Uterus (tissue), 2 donors: ENCODE measurements around the gene ABHD15.

ENCODE experiments used
- POLR2A ChIP-seq, 2 donors: fragments of 450-650 bp; IDR thresholded peaks; one replicate each; pipeline ENCODE4 v1.6.1; 2016; ENCODE audit warnings: antibody characterized with exemption in 2 of 2, mild to moderate bottlenecking in 1 of 2, moderate library complexity in 1 of 2
- TF ChIP-seq, protein P1 (sequence below), 4 experiments: fragments of 200-600 bp in 2 of 4; fragments of 450-650 bp in 2 of 4; sonication (generic) in 2 of 4; IDR thresholded peaks; one replicate each; pipeline ENCODE4 v1.5.1; 2016 to 2019; ENCODE audit warnings: antibody characterized with exemption in 4 of 4, mild to moderate bottlenecking in 2 of 4, moderate library complexity in 1 of 4

DNA sequence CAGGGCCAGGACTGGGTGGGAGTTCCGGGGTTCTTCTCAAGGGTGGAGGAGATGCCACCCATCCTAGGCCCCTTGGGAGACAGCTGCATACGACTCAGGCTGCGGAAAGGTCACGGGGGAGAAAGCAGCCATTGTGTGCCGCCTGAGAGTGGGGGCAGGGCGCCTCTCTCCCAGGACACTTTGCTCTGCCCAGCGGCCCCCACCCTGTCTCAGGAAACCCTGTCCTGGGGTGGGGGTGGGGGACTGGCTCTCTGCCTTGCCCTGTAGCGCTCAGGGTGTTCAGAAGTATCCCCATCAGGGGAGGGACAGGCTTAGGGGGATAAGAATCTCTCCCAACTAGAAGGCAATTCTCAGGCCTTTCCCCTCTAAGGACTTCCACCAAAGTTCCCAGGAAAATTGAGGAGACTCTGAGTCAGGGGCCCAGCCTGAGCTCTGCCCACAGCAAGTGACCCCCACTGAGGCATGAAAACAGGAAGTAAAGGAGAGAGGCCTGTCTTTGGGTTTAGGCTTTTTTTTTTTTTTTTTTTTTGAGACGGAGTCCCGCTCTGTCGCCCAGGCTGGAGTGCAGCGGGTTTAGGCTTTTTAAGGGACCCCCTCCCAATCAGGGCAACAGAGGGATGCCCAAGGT is 17.7 kb upstream of the ABHD15 start:
- TF ChIP-seq, protein P1, sequence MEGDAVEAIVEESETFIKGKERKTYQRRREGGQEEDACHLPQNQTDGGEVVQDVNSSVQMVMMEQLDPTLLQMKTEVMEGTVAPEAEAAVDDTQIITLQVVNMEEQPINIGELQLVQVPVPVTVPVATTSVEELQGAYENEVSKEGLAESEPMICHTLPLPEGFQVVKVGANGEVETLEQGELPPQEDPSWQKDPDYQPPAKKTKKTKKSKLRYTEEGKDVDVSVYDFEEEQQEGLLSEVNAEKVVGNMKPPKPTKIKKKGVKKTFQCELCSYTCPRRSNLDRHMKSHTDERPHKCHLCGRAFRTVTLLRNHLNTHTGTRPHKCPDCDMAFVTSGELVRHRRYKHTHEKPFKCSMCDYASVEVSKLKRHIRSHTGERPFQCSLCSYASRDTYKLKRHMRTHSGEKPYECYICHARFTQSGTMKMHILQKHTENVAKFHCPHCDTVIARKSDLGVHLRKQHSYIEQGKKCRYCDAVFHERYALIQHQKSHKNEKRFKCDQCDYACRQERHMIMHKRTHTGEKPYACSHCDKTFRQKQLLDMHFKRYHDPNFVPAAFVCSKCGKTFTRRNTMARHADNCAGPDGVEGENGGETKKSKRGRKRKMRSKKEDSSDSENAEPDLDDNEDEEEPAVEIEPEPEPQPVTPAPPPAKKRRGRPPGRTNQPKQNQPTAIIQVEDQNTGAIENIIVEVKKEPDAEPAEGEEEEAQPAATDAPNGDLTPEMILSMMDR (IDR thresholded peaks at IDR 0.05): no peak
- no peak for TF ChIP-seq POLR2A (IDR thresholded peaks at IDR 0.05)
